GM21737 (cell line): ENCODE data around the gene SESN1.

Experiments
- ATAC-seq: cut with Tn5 transposase; IDR thresholded peaks from one replicate; pipeline ENCODE4 v1.9.1; 2021; ENCODE audit warnings: mild to moderate bottlenecking, moderate library complexity; ENCODE audit not compliant: unreplicated experiment

SESN1 gene

DNA sequence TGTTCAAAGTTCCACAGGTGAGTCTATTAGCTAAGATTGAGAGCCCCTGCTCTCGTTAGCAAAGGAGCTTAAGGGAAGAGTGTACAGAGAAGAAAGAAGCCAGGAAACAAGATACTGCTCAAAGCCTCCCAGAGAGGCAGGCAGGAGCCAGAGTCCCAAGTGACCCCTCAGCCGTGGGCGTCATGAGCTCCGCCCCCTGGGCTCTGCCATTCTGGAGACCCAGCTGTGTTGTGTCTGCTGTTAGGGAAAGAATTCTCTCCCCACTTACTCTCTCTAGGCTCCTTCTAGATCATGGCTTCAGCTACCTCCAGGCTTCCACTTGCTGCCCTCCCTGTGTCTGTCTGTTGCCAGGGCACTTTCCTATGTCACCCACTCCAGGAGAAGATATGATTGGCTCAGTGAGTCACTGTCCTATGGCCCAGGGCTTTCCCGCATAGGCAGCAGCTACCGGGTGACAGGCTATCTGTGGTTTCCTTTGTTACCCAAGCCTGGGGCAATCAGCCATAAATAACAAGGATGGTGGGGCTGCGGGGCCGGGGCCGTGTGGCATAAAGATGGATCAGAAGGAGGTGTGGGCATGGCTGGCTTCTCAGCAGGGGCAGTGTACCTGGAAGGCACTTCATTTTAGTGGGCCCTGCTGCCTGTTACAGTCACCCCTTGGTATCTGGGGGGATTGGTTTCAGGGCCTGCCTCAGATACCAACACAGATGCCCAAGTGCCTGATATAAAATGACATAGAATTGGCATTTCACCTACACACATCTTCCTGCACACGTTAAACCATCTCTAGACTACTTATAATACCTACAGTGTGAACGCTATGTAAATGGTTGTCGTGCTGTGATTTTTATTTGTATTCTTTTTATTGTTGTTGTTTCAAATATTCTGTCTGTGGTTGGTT is 127.5 kb downstream of the SESN1 start:
- ATAC-seq, result no peak

DNA sequence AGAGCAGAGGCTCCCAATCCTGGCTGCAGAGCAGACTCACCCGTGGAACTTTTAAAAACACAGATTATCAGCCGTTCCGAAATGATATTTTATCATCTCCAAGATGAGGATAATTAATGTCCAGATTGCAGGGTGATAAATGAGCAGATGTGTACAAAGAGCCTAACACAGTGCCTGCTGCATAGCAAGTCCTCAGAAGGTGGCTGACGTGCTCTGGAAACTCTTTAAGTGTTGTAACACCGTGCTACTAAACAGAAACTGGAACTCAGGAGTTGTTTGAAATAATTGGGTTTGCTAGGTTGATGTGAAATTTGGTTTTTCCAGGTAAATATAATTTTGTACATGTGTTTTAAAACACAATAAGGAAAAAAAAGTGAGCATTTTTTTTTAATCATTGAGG is 128.4 kb downstream of the SESN1 start:
- no peak for ATAC-seq

GRCh38 chr6:108961985-108962384 is 132.7 kb downstream of the SESN1 start:
- no peak for ATAC-seq

DNA sequence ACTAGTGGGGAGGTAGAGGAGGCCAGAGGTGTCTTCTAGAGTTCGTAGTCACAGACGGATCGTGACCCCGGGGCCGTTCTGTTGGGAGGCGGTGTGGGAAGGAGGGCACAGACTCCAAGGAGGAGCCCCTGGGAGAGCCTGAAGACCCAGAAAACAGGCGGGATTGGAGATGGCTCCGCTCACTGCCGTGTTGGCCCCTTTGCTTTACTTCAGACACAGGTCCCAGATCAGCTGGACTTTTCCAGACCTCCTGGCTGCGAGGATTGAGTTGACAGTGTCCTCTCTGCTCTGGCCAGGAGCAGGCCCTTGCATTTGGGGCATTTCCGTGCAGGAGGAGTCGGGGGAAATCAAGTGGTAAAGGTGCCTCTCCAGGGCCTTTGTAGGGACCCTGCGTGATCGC is 133.6 kb downstream of the SESN1 start:
- no peak for ATAC-seq

GRCh38 chr6:108960601-108961000 is 134.0 kb downstream of the SESN1 start:
- no peak for ATAC-seq

- ATAC-seq, result no peak
Observed at GRCh38 chr6:108959972-108960582, 134.6 kb downstream of the SESN1 start.

GRCh38 chr6:108958900-108959770 is 135.5 kb downstream of the SESN1 start:
- ATAC-seq, result no peak

GRCh38 chr6:108957221-108957620 is 137.4 kb downstream of the SESN1 start:
- ATAC-seq, result no peak

DNA sequence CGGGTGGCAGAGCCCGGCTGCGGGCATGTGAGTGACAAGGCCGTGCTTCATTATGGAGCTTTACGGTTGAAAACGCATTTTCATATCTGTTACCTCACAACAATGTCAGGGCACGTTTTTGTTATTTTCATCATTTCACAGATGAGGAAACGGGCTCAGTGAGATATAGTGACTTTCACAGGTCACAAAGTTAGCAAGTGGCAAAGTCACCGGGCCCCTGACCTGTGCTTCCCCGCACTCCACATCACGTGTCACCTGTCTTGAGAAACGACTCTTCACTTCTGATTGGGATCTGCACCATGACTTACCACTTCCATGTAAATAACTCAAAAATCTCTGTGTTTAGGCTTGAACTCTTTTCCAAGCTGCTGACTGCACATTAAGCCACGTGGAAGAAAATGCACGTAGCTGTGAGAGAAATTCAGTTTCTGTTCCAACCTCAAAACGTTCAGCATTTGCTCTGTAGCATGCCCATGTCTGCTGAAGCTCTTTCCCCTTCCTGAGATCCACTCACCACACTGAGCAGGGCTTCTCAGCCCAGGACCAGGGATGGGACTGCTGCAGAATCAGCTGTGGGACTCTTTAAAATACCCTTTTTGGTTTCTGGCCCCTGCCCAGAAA is 139.2 kb downstream of the SESN1 start:
- no peak for ATAC-seq

- no peak for ATAC-seq
Observed at GRCh38 chr6:108953681-108954080, 141.0 kb downstream of the SESN1 start.

DNA sequence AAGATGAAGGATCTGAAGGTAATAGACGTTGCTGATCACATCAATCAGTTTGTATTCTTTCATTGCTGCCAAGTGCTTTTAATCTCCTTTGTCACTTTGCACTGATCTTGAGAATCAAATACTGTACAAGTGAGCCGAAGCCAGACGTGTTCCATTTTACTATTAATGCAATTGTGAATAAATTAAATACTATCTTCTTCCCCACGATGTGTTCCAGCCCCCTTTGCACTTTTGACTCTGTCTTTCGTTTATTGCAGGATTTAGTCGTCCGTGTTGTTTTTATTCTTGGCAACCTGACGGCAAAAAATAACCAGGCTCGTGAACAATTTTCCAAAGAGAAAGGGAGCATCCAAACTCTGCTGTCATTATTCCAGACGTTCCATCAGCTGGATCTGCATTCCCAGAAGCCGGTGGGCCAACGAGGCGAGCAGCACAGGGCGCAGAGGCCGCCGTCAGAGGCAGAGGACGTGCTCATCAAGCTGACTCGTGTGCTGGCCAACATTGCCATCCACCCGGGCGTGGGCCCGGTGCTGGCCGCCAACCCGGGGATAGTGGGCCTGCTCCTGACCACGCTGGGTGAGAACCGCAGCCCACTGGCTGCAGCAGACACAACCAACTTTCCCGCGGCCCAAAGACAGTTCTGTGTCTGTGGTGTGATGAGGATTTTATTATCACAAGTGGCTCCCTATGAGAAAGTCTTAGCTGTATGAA is 141.7 kb downstream of the SESN1 start:
- no peak for ATAC-seq

DNA sequence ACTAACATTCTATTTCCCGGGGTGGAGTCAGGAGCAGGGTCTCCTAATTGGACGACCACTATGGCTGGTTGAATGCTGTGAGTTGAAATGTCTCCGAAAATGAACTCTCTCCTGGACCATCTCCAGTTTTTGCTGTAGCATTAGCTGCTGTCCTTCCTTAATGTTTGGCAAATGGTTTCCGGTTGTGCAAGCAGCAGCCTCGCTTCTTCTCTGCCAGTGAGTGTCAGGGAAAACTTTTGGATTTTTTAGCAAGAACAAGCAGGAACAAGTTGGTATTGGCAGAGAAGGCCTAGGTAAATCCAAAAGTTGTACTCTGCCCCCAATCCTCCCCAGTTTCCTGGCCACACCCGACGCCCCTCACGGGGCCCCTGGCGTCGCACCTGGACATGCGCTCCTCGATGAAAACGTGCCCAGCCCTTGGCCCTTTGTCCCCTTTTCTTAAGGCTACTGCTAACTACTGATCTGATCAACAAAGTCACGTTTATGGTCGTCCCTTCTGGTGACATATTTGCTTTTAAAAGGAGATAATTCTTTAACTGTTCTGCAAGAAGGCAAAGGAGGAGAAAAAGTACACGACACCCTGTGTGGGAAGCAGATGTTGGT is 143.2 kb downstream of the SESN1 start:
- ATAC-seq, result no peak

DNA sequence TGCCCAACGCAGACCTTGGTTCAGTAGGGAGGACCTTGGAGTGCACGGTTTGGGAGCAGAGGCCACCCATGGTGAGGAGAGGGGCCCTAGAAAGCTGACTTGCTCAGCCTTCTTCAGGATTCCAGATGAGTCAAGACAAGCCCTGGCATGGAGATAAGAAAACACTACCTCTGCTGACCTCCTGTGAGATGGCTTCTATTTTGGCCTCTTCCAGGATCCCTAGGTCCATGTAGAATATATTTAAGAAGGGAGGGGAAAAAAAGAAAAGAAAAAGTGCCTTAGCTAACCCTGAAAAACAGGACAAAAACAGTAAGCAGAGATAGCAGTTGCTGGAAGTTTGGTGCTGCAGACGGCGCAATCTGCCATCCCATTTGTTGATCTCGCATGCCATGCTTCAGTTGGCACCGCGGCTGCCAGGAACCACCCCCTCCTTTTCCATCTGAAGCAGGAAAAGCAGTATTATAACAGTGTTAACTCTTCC is 146.4 kb downstream of the SESN1 start:
- no peak for ATAC-seq

- ATAC-seq, result no peak
Observed at GRCh38 chr6:108947114-108947854, 147.4 kb downstream of the SESN1 start.

DNA sequence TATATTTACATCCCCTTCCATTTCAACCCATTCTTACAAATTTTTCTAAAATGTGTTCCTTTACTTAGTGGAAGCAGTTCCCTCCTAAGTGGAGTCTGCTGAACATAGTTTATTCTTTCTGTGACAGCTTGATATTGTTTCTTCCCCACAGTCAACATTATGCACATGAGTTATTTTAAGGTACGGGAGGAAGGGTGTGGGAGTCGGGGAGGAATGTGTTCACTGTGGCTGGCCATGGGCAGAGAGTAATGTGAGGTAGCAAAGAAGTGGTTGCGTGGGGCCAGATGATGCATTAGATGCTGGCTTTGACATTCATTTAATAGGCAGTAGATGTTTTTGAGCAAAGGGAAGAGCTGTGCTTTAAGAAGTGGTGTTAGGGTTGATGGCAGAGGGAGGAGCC is 148.0 kb downstream of the SESN1 start:
- no peak for ATAC-seq

DNA sequence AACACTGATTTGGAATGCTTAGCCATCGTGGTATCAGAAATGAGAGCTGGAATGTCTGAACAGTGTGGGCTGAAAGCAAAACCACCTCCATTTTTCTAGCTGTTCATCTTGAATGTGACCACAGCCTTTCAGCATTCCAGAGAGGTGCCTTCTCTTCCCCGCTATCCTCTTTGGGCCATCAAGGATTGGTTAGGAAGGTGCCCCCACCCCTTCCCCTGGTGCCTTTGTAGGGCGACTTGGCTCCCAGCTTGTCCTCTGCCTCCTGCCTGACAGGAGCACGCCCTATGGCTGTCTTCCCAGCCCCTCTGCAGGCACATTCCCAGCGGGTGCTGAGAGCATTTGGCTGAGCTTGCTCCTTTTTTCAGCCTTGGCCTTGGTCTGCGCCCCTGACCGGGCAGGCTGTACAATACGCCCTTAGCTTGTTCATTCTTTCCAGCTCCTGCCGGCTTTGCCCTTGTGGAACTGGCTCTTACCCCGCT is 148.9 kb downstream of the SESN1 start:
- no peak for ATAC-seq

GRCh38 chr6:108944707-108945680 is 149.7 kb downstream of the SESN1 start:
- no peak for ATAC-seq

DNA sequence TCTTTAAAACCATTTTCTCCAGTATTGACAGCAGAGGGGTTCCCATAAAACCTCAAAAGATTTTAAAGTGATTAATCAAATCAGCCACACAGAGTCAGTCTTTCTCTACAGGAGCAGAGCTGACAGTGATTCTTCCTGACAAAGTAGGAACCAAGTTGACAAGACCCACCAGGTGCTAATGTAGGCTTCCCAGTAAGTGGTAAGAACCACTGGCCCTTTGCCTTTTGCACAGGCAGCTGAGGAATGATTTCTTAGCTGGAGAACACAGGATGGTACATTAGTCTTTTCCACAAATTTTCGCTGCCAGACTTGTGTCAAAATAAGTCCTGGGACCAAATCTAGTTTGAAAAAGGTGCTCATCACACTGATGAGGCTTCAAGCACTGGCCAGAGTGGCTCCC is 150.6 kb downstream of the SESN1 start:
- ATAC-seq, result no peak
